Erythroblast (primary cell): ENCODE measurements around the gene UQCRQ.

Experiments used
- GATA1 ChIP-seq: IDR thresholded peaks from 2 replicates; pipeline ENCODE4 v1.6.1; 2011; ENCODE audit warnings: low read depth, mild to moderate bottlenecking, control low read depth, low read length, moderate library complexity
- POLR2A ChIP-seq: IDR thresholded peaks from 2 replicates; pipeline ENCODE4 v1.6.1; 2011; ENCODE audit warnings: mild to moderate bottlenecking, low read length

- TF ChIP-seq POLR2A (no peak), GATA1 (no peak)
Observed at GRCh38 chr5:132901036-132901435, 34.6 kb downstream of the UQCRQ start.
